ENCODE results near the gene PPM1F.
"Not testable (repeated sequence)": the region's sequence is repeated elsewhere in the genome, so short reads cannot be mapped to it uniquely, and the experiment has no call there.

GRCh38 chr22:21939935-21940334, 12.7 kb downstream of the PPM1F start:
- not testable (repeated sequence) for TF ChIP-seq EZH2phosphoT487 (IDR thresholded peaks at IDR 0.05; ENCODE audit: insufficient read depth, low read depth); EZH2 (IDR thresholded peaks at IDR 0.05; ENCODE audit: insufficient read depth, poor library complexity, severe bottlenecking)
